GM23338 (cell line): ENCODE data around the gene LMF1. TPM values are rescaled to one million over a fixed set of nuclear protein-coding genes. Genes with fewer than 3 reads are reported as not detected.

Source experiments
- ATAC-seq: fragments of 200-7000 bp; cut with Tn5 transposase; 3 replicates; pipeline ENCODE4 v1.9.1; 2020
- DNase-seq: peaks from one replicate; pipeline ENCODE4 v3.0.0-alpha.2; 2015; ENCODE audit warnings: low spot score
- H2AFZ ChIP-seq: fragments of 200-600 bp; sonication (generic); 2 replicates; pipeline ENCODE4 v1.8.0; 2016; ENCODE audit warnings: antibody characterized with exemption, mild to moderate bottlenecking, moderate library complexity
- H3F3A ChIP-seq: fragments of 200-600 bp; sonication (generic); replicated peaks from 2 replicates; pipeline ENCODE4 v1.8.0; 2017; ENCODE audit warnings: antibody characterized with exemption, mixed run types, low read depth
- H3K27ac ChIP-seq: fragments of 200-600 bp; sonication (generic); 2 replicates; pipeline ENCODE4 v1.6.1; 2016; ENCODE audit warnings: low read depth
- H3K27me3 ChIP-seq: fragments of 200-600 bp; sonication (generic); 2 replicates; pipeline ENCODE4 v1.8.0; 2016; ENCODE audit warnings: mild to moderate bottlenecking, mixed run types, moderate library complexity; ENCODE audit not compliant: insufficient read depth
- H3K36me3 ChIP-seq: fragments of 200-600 bp; sonication (generic); 2 replicates; pipeline ENCODE4 v1.8.0; 2016; ENCODE audit warnings: mild to moderate bottlenecking; ENCODE audit not compliant: insufficient read depth
- H3K4me1 ChIP-seq: fragments of 200-600 bp; sonication (generic); 2 replicates; pipeline ENCODE4 v1.8.0; 2016; ENCODE audit warnings: mild to moderate bottlenecking, moderate library complexity; ENCODE audit not compliant: insufficient read depth
- H3K4me2 ChIP-seq: fragments of 200-600 bp; sonication (generic); 2 replicates; pipeline ENCODE4 v1.7.1; 2017; ENCODE audit warnings: mixed run types
- H3K4me3 ChIP-seq: fragments of 200-600 bp; sonication (generic); 2 replicates; pipeline ENCODE4 v1.6.1; 2016; ENCODE audit warnings: mixed run types
- H3K79me2 ChIP-seq: fragments of 200-600 bp; sonication (generic); replicated peaks from 2 replicates; pipeline ENCODE4 v1.8.0; 2017; ENCODE audit warnings: mild to moderate bottlenecking; ENCODE audit not compliant: insufficient read depth
- H3K9me2 ChIP-seq: fragments of 200-600 bp; sonication (generic); 2 replicates; pipeline ENCODE4 v1.8.0; 2017; ENCODE audit not compliant: insufficient read depth
- H4K20me1 ChIP-seq: fragments of 200-600 bp; sonication (generic); replicated peaks from 2 replicates; pipeline ENCODE4 v1.8.0; 2017; ENCODE audit warnings: mild to moderate bottlenecking; ENCODE audit not compliant: insufficient read depth
- H3K27ac Mint-ChIP-seq: 2 replicates; pipeline ENCODE4 v1.8.0; 2020; ENCODE audit warnings: inconsistent platforms, mild to moderate bottlenecking, moderate library complexity, mixed read lengths
- H3K27me3 Mint-ChIP-seq: 3 replicates; pipeline ENCODE4 v1.8.0; 2022; ENCODE audit warnings: low read depth, mild to moderate bottlenecking, moderate library complexity, mixed read lengths, inconsistent platforms; ENCODE audit not compliant: insufficient read depth, poor library complexity
- H3K36me3 Mint-ChIP-seq: 3 replicates; pipeline ENCODE4 v1.8.0; 2021; ENCODE audit warnings: low read depth, mild to moderate bottlenecking, inconsistent platforms, moderate library complexity, mixed read lengths
- H3K4me1 Mint-ChIP-seq: 3 replicates; pipeline ENCODE4 v1.8.0; 2020; ENCODE audit warnings: mild to moderate bottlenecking, inconsistent platforms, mixed read lengths
- H3K4me3 Mint-ChIP-seq: 3 replicates; pipeline ENCODE4 v1.8.0; 2021; ENCODE audit warnings: moderate library complexity, mild to moderate bottlenecking, inconsistent platforms, mixed read lengths
- H3K9me3 Mint-ChIP-seq: 3 replicates; pipeline ENCODE4 v1.8.0; 2020; ENCODE audit warnings: moderate library complexity, mild to moderate bottlenecking, inconsistent platforms, mixed read lengths
- CTCF ChIP-seq, 2 experiments: fragments of 200-600 bp in 1 of 2; sonication (generic) in 1 of 2; conservative IDR thresholded peaks; 2 replicates each; pipeline versions ENCODE4 v1.5.1 to v1.6.1; 2016 to 2017; ENCODE audit warnings: antibody characterized with exemption in 2 of 2, low read depth in 2 of 2, mild to moderate bottlenecking in 2 of 2, moderate library complexity in 1 of 2
- ETS1 ChIP-seq: IDR thresholded peaks from 2 replicates; pipeline ENCODE4 v1.6.1; 2016; ENCODE audit warnings: antibody characterized with exemption
- ZNF462 ChIP-seq: fragments of 250-450 bp; sonication (Bioruptor Pico); IDR thresholded peaks from 2 replicates; pipeline ENCODE4 v1.5.0; 2020; ENCODE audit warnings: mild to moderate bottlenecking, moderate library complexity
- polyA plus RNA-seq: library from polyadenylated mRNA; unstranded; fragments of >200 nt; fragmentation: Nextera tagmentation; extraction: Ambion mirVana; gene quantifications from 2 replicates; pipeline ENCODE4 v1.2.1, GENCODE V29; 2016
- total RNA-seq: library from RNA; depleted of rRNA; stranded (reverse); fragments of >200 nt; shearing (Covaris generic); gene quantifications from 2 replicates; pipeline ENCODE4 v1.2.3, GENCODE V29; 2014
- TF ChIP-seq, protein P1 (sequence below): IDR thresholded peaks from one replicate; pipeline ENCODE4 v1.6.1; 2018; ENCODE audit warnings: antibody characterized with exemption; ENCODE audit not compliant: unreplicated experiment

The LMF1 gene
- total and polyA plus RNA-seq, 2 experiments from 2014 or later, result 4.2 to 10.1 TPM

DNA sequence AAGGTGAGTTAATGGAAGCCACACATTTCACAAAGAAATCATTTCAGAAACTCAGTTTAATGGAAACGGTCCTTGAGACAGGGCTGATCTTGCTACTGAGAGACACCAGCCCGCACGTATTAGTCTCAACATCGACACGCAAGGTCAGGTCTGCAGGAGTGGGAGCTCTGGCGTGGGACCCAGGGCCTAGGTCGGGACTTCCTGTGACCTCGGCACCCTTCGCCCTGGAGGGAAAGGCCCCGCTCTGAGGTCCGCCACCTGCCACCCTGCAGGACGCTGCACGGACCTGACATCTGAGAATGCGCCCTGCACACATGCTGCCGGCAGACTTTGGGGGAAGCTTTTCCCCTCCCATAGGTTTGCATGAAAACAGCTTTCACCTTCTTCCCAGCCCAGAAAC lies 59.7 kb downstream of the LMF1 start:
- Histone ChIP-seq H3K27ac (no peak overlapping the region), H3K9me2 (no peaks in the 10 kb centered on the region), H4K20me1 (no peaks in the 10 kb centered on the region), H3K36me3 (no peaks in the 10 kb centered on the region), H3K79me2 (no peaks in the 10 kb centered on the region), H2AFZ (no peak overlapping the region), H3K27me3 (no peaks in the 10 kb centered on the region), H3K4me1 (no peaks in the 10 kb centered on the region), H3K4me2 (no peak overlapping the region), H3F3A (no peaks in the 10 kb centered on the region), H3K4me3 (no peak overlapping the region)
- peaks cover 8% of the 10 kb centered on the region; the same call in 2 of the 3 replicates for H3K9me3 Mint-ChIP-seq
- no peaks in the 10 kb centered on the region; the same call in 2 of the 3 replicates for H3K4me1 Mint-ChIP-seq
- TF ChIP-seq ETS1 (no peak), ZNF462 (no peak), CTCF (conservative IDR thresholded peaks at IDR 0.05; ENCODE audit: low read depth in 2 of 2) (no peak)
- TF ChIP-seq, protein P1, sequence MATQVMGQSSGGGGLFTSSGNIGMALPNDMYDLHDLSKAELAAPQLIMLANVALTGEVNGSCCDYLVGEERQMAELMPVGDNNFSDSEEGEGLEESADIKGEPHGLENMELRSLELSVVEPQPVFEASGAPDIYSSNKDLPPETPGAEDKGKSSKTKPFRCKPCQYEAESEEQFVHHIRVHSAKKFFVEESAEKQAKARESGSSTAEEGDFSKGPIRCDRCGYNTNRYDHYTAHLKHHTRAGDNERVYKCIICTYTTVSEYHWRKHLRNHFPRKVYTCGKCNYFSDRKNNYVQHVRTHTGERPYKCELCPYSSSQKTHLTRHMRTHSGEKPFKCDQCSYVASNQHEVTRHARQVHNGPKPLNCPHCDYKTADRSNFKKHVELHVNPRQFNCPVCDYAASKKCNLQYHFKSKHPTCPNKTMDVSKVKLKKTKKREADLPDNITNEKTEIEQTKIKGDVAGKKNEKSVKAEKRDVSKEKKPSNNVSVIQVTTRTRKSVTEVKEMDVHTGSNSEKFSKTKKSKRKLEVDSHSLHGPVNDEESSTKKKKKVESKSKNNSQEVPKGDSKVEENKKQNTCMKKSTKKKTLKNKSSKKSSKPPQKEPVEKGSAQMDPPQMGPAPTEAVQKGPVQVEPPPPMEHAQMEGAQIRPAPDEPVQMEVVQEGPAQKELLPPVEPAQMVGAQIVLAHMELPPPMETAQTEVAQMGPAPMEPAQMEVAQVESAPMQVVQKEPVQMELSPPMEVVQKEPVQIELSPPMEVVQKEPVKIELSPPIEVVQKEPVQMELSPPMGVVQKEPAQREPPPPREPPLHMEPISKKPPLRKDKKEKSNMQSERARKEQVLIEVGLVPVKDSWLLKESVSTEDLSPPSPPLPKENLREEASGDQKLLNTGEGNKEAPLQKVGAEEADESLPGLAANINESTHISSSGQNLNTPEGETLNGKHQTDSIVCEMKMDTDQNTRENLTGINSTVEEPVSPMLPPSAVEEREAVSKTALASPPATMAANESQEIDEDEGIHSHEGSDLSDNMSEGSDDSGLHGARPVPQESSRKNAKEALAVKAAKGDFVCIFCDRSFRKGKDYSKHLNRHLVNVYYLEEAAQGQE, result no peak
- H3K27ac Mint-ChIP-seq, result no peak overlapping the region
- H3K36me3 Mint-ChIP-seq, result no peaks in the 10 kb centered on the region; the same call in 2 of the 3 replicates
- no peak overlapping the region for H3K4me3 Mint-ChIP-seq
- DNase-seq, result no peak
- no peak for ATAC-seq
- H3K27me3 Mint-ChIP-seq, result peaks cover 4% of the 10 kb centered on the region
